ENCODE results near the gene RABEP1. TPM values are rescaled to one million over a fixed set of nuclear protein-coding genes. Genes with fewer than 3 reads are reported as not detected.

RABEP1 gene
- polyA plus RNA-seq, 4 donors = 14.5 to 37.1 (median 16.0) TPM

DNA sequence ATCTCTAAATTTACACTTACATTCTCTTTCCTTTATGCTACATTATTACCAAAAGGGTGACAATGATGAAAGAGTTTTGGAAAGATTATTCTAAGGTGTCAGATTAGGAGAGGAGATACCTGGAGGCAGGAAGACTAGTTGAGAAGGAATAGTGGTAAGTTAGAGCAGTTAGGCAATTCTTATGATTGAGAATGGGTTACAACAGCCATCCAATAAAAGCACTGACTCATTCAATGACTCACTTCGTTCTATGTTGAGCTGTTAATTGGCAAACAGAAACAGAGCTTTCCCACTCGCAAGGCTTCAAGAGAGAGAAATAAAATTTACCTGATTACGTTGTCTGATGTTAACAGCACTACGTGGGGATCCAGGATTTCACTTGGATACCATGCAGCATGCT lies 131.6 kb downstream of the RABEP1 start:
- no peak for FAIRE-seq
- 7 to 53% (median 35%) methylated on average over 4 of the region's 4 CpGs for WGBS, 3 donors
- DNase-seq = peak; percentile 27 to 77
- no peak overlapping the region for H3K4me3 ChIP-seq (ENCODE audit: low read depth in 1 of 3, low read length in 3 of 3)
- no peak overlapping the region for H3K27ac ChIP-seq (ENCODE audit: low read depth in 1 of 3, low read length in 2 of 3)
- no peaks in the 10 kb centered on the region for H3K27me3 ChIP-seq (ENCODE audit: control insufficient read depth in 3 of 3, insufficient read depth in 3 of 3, low read length in 3 of 3)
- no peaks in the 10 kb centered on the region for H3K9me3 ChIP-seq (ENCODE audit: control insufficient read depth in 2 of 2, insufficient read depth in 1 of 2, low read depth in 1 of 2, low read length in 1 of 2)
- peaks cover 0 to 9% (median 0%) of the 10 kb centered on the region in 3 donors for H3K4me1 ChIP-seq (ENCODE audit: control insufficient read depth in 3 of 3, insufficient read depth in 2 of 3, low read depth in 1 of 3, low read length in 2 of 3)
- peaks cover 5 to 45% (median 13%) of the 10 kb centered on the region in 3 donors for H3K36me3 ChIP-seq (ENCODE audit: control insufficient read depth in 3 of 3, insufficient read depth in 2 of 3, low read depth in 1 of 3, low read length in 3 of 3)

DNA sequence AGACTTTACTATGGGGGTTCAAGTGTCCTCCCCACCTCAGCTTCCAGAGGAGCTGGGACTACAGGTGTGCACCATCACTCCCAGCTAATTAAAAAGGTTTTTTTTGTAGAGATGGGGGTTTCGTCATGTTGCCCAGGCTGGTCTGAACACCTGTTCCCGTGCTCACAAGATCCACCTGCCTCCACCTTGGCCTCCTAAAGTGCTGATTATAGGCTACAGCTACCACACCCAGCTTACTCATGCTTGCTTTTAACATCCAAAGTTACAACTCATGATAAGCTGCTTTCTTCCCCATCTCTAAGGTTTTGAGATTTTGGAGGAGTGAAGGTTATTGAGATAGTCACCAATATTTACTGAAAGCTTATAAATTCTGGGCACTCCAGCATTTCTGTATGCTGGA lies 134.8 kb downstream of the RABEP1 start:
- peaks cover 2 to 16% (median 3%) of the 10 kb centered on the region in 3 donors for H3K4me1 ChIP-seq (ENCODE audit: control insufficient read depth in 3 of 3, insufficient read depth in 2 of 3, low read depth in 1 of 3, low read length in 2 of 3)
- DNase-seq (peak; percentile 55 to 69), FAIRE-seq (no peak)
- H3K9me3 ChIP-seq (ENCODE audit: control insufficient read depth in 2 of 2, insufficient read depth in 1 of 2, low read depth in 1 of 2, low read length in 1 of 2) = no peaks in the 10 kb centered on the region
- 14 to 66% (median 34%) methylated on average over 2 of the region's 2 CpGs for WGBS, 3 donors
- H3K36me3 ChIP-seq (ENCODE audit: control insufficient read depth in 3 of 3, insufficient read depth in 2 of 3, low read depth in 1 of 3, low read length in 3 of 3) = peaks cover 0 to 42% (median 8%) of the 10 kb centered on the region in 3 donors
- peak overlapping the region in 1 of 3 donors; percentile 30 for H3K27ac ChIP-seq (ENCODE audit: low read depth in 1 of 3, low read length in 2 of 3)
- H3K4me3 ChIP-seq (ENCODE audit: low read depth in 1 of 3, low read length in 3 of 3) = no peak overlapping the region
- no peaks in the 10 kb centered on the region for H3K27me3 ChIP-seq (ENCODE audit: control insufficient read depth in 3 of 3, insufficient read depth in 3 of 3, low read length in 3 of 3)

DNA sequence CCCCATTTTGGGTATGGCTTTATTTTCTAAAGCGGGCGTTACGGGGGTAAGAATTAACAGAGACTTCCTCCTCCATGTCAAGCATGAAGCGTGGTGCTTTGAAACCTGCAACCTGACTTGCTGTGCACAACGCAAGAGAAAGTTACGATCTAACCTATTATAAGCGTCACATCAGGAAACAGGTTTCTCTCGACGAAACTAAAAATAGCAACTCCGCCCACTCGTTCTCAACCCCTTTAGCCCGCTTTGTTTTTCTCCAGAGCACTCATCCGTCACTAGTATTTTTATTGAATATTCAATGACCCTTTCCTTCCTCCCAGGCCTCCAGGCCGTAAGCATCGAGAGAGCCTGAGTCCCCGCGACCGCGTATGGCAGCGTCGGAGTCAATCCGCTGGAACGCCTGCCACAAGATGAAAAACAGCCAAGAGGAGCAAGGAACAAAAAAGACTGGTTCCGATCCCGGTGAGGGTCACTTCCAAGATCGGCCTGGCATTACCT lies 136.8 kb downstream of the RABEP1 start:
- no peak for FAIRE-seq
- Histone ChIP-seq H3K27ac (ENCODE audit: low read depth in 1 of 3, low read length in 2 of 3) (peak overlapping the region; percentile 89 to 98 (median 97)), H3K4me1 (ENCODE audit: control insufficient read depth in 3 of 3, insufficient read depth in 2 of 3, low read depth in 1 of 3, low read length in 2 of 3) (peaks cover 2 to 16% (median 3%) of the 10 kb centered on the region in 3 donors), H3K36me3 (ENCODE audit: control insufficient read depth in 3 of 3, insufficient read depth in 2 of 3, low read depth in 1 of 3, low read length in 3 of 3) (peaks cover 3 to 39% (median 4%) of the 10 kb centered on the region in 3 donors), H3K27me3 (ENCODE audit: control insufficient read depth in 3 of 3, insufficient read depth in 3 of 3, low read length in 3 of 3) (no peaks in the 10 kb centered on the region), H3K9me3 (ENCODE audit: control insufficient read depth in 2 of 2, insufficient read depth in 1 of 2, low read depth in 1 of 2, low read length in 1 of 2) (no peaks in the 10 kb centered on the region), H3K4me3 (ENCODE audit: low read depth in 1 of 3, low read length in 3 of 3) (peak overlapping the region; percentile 72 to 89 (median 88))
- DNase-seq = peak; percentile 71 to 80
- 0 to 1% (median 0%) methylated on average over 26 of the region's 26 CpGs for WGBS, 3 donors

DNA sequence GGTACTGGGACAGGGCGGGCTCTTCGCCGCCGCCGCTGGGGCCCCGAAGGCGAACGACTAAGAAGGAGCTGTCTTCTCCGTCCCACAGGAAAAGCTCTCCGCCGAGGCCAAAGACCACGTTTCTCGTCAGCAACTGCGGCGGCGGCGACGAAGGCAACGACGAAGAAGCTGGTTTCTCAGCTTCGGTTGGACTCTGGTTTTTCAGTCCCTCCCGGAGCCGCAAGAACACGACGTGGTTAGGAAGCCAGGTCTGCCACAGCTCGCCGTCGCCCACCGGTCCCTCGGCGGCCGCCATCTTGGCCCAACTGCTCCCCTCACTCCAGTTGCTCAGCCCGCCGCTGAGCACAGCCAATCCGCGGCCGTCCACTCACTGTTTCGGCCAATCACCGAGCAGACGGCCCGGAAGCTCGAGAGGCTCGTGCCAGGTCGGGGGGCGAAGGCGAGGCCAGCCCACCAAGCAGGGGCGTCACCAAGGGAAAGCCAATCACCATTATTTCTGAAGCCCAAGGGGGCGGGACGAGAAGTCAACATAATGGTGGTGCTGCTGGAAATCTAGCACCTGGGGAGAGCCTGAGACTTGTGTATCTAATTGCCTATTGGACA lies 137.4 kb downstream of the RABEP1 start, which contains the start of gene NUP88:
Gene NUP88, minus strand, starts transcription at position 307 of the 603 bp plus-strand sequence. Its CDS starts 12 bp downstream, at position 295.
- Histone ChIP-seq H3K27me3 (ENCODE audit: control insufficient read depth in 3 of 3, insufficient read depth in 3 of 3, low read length in 3 of 3) (no peaks in the 10 kb centered on the region), H3K36me3 (ENCODE audit: control insufficient read depth in 3 of 3, insufficient read depth in 2 of 3, low read depth in 1 of 3, low read length in 3 of 3) (peaks cover 3 to 38% (median 4%) of the 10 kb centered on the region in 3 donors), H3K4me3 (ENCODE audit: low read depth in 1 of 3, low read length in 3 of 3) (peak within 1 kb of the TSS; percentile 72 to 89 (median 88)), H3K9me3 (ENCODE audit: control insufficient read depth in 2 of 2, insufficient read depth in 1 of 2, low read depth in 1 of 2, low read length in 1 of 2) (no peaks in the 10 kb centered on the region), H3K4me1 (ENCODE audit: control insufficient read depth in 3 of 3, insufficient read depth in 2 of 3, low read depth in 1 of 3, low read length in 2 of 3) (peaks cover 2 to 16% (median 3%) of the 10 kb centered on the region in 3 donors), H3K27ac (ENCODE audit: low read depth in 1 of 3, low read length in 2 of 3) (peak within 1 kb of the TSS; percentile 89 to 98 (median 97))
- FAIRE-seq (no peak), DNase-seq (peak; percentile 96 to 98)
- 0% methylated on average over 45 to 49 of the region's 49 CpGs for WGBS, 3 donors

DNA sequence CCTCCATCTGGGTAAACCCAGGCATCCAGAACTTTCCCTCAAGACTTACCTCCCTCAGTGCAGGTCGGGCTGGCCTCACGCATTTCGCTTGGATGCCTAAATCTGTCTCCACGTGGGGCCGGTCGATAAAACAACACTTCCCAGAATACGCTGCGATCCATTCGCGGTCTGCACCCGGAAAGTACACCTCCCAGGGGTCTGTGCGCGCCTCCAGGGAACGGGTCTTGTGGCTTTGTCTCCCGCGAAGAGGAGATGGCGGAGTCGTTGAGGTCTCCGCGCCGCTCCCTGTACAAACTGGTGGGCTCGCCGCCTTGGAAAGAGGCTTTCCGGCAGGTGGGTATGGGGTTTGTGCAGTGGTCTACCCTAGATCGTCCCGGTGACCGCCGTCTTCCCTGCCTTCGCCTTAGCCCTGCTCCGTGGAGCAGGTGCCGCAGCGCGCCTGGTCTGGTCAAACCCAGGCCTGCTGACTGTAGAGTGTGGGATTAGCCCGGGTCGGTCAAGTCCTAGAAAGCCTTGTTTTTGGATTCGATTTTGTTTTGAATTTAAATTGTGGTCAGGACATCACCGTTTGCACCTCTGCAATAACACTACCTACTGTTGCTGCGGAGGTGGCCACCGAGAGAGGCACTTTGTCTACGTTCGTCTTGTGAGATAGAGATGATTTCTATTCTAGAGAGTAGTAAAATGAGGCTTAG lies 138.0 kb downstream of the RABEP1 start, which contains the start of gene RPAIN:
Gene RPAIN, plus strand, starts transcription at position 224 of the 695 bp plus-strand sequence. Its CDS starts 29 bp downstream, at position 253.
- peak within 1 kb of the TSS; percentile 72 to 89 (median 88) for H3K4me3 ChIP-seq (ENCODE audit: low read depth in 1 of 3, low read length in 3 of 3)
- H3K9me3 ChIP-seq (ENCODE audit: control insufficient read depth in 2 of 2, insufficient read depth in 1 of 2, low read depth in 1 of 2, low read length in 1 of 2) = no peaks in the 10 kb centered on the region
- H3K27ac ChIP-seq (ENCODE audit: low read depth in 1 of 3, low read length in 2 of 3) = peak within 1 kb of the TSS; percentile 89 to 98 (median 97)
- DNase-seq = peak; percentile 93 to 96
- peaks cover 2 to 16% (median 3%) of the 10 kb centered on the region in 3 donors for H3K4me1 ChIP-seq (ENCODE audit: control insufficient read depth in 3 of 3, insufficient read depth in 2 of 3, low read depth in 1 of 3, low read length in 2 of 3)
- no peaks in the 10 kb centered on the region for H3K27me3 ChIP-seq (ENCODE audit: control insufficient read depth in 3 of 3, insufficient read depth in 3 of 3, low read length in 3 of 3)
- peaks cover 3 to 31% (median 4%) of the 10 kb centered on the region in 3 donors for H3K36me3 ChIP-seq (ENCODE audit: control insufficient read depth in 3 of 3, insufficient read depth in 2 of 3, low read depth in 1 of 3, low read length in 3 of 3)
- 0 to 1% (median 1%) methylated on average over 41 of the region's 41 CpGs for WGBS, 3 donors
- no peak for FAIRE-seq

DNA sequence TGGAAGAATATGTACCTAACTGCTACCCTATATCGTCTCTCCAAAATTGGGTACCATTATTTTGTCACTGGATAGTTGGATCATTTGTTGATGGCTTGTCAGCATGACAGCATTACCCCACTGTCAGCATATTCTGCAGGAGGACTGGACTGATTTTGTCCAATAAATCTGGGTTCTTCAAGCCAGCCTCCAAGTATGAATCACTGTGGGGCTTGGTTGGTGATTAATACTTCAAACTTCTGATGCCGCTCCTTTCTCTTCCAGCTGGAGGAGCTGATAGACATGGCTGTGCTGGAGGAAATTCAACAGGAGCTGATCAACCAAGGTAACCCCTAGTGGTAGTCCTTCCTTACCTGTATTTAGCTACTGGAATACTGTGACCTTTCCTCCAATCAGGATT lies 140.4 kb downstream of the RABEP1 start:
- FAIRE-seq (no peak), DNase-seq (no peak)
- peaks cover 2 to 11% (median 3%) of the 10 kb centered on the region in 3 donors for H3K4me1 ChIP-seq (ENCODE audit: control insufficient read depth in 3 of 3, insufficient read depth in 2 of 3, low read depth in 1 of 3, low read length in 2 of 3)
- 69 to 87% (median 86%) methylated on average over 2 of the region's 2 CpGs for WGBS, 3 donors
- no peak overlapping the region for H3K27ac ChIP-seq (ENCODE audit: low read depth in 1 of 3, low read length in 2 of 3)
- no peak overlapping the region for H3K4me3 ChIP-seq (ENCODE audit: low read depth in 1 of 3, low read length in 3 of 3)
- H3K9me3 ChIP-seq (ENCODE audit: control insufficient read depth in 2 of 2, insufficient read depth in 1 of 2, low read depth in 1 of 2, low read length in 1 of 2) = no peaks in the 10 kb centered on the region
- peaks cover 4 to 43% (median 11%) of the 10 kb centered on the region in 3 donors for H3K36me3 ChIP-seq (ENCODE audit: control insufficient read depth in 3 of 3, insufficient read depth in 2 of 3, low read depth in 1 of 3, low read length in 3 of 3)
- no peaks in the 10 kb centered on the region for H3K27me3 ChIP-seq (ENCODE audit: control insufficient read depth in 3 of 3, insufficient read depth in 3 of 3, low read length in 3 of 3)

DNA sequence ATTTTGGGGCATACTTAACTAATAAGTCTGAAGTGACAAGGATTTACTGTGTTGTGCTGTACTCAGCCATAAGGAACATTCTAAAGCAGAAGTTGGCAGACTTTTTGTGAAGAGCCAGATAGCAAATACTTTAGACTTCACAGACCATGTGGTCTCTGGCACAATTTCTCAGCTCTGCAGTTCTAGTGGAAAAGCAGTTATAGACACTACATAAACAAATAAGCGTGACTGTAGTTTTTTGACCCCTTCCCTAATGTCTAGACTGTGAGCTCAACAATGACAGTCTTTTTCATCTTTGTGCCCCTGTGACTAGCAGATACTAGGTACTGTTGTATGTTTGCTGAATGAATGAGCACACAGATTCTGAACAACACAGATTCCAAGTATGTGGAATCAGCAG lies 142.8 kb downstream of the RABEP1 start:
- Histone ChIP-seq H3K36me3 (ENCODE audit: control insufficient read depth in 3 of 3, insufficient read depth in 2 of 3, low read depth in 1 of 3, low read length in 3 of 3) (peaks cover 4 to 52% (median 15%) of the 10 kb centered on the region in 3 donors), H3K4me1 (ENCODE audit: control insufficient read depth in 3 of 3, insufficient read depth in 2 of 3, low read depth in 1 of 3, low read length in 2 of 3) (peaks cover 2 to 6% (median 3%) of the 10 kb centered on the region in 3 donors), H3K27me3 (ENCODE audit: control insufficient read depth in 3 of 3, insufficient read depth in 3 of 3, low read length in 3 of 3) (no peaks in the 10 kb centered on the region), H3K27ac (ENCODE audit: low read depth in 1 of 3, low read length in 2 of 3) (no peak overlapping the region), H3K9me3 (ENCODE audit: control insufficient read depth in 2 of 2, insufficient read depth in 1 of 2, low read depth in 1 of 2, low read length in 1 of 2) (no peaks in the 10 kb centered on the region), H3K4me3 (ENCODE audit: low read depth in 1 of 3, low read length in 3 of 3) (no peak overlapping the region)
- DNase-seq (no peak), FAIRE-seq (no peak)
- 75 to 95% (median 90%) methylated on average over 1 of the region's 1 CpG for WGBS, 3 donors

DNA sequence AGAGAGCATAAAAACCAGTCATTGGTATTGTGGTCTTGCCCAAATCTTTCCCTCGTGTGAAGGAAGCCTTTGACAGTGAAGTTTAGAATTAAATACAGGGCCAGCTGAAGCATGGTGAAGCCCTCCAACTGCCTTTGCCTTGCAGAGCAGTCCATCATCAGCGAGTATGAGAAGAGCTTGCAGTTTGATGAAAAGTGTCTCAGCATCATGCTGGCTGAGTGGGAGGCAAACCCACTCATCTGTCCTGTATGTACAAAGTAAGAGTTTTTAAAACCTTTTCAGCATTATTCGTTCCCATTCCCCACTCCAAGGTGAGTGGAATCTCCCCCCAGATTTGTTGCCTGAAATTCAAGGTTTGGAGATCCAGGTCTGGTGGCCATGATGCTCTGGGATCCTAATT lies 143.7 kb downstream of the RABEP1 start:
- FAIRE-seq (no peak), DNase-seq (no peak)
- Histone ChIP-seq H3K9me3 (ENCODE audit: control insufficient read depth in 2 of 2, insufficient read depth in 1 of 2, low read depth in 1 of 2, low read length in 1 of 2) (no peaks in the 10 kb centered on the region), H3K27ac (ENCODE audit: low read depth in 1 of 3, low read length in 2 of 3) (no peak overlapping the region), H3K4me3 (ENCODE audit: low read depth in 1 of 3, low read length in 3 of 3) (no peak overlapping the region), H3K36me3 (ENCODE audit: control insufficient read depth in 3 of 3, insufficient read depth in 2 of 3, low read depth in 1 of 3, low read length in 3 of 3) (peaks cover 4 to 59% (median 15%) of the 10 kb centered on the region in 3 donors), H3K27me3 (ENCODE audit: control insufficient read depth in 3 of 3, insufficient read depth in 3 of 3, low read length in 3 of 3) (no peaks in the 10 kb centered on the region), H3K4me1 (ENCODE audit: control insufficient read depth in 3 of 3, insufficient read depth in 2 of 3, low read depth in 1 of 3, low read length in 2 of 3) (peaks cover 0 to 6% (median under 1%) of the 10 kb centered on the region in 3 donors)
- WGBS, 3 donors = 78 to 86% (median 83%) methylated on average over 3 of the region's 3 CpGs

Measured in small intestine (tissue), 7 donors.